Endothelial cell of umbilical vein (primary cell): Measurements from ENCODE around the gene MYH11. TPM values are rescaled to one million over a fixed set of nuclear protein-coding genes. Genes with fewer than 3 reads are reported as not detected.

ENCODE experiments used
- BruUV-seq: library from RNA; stranded (reverse); fragments of 400-500 nt; replicated peaks from 2 replicates; lab custom pipeline; 2021; lab: Mats Ljungman, UMichigan
- CTCF ChIA-PET: fragments of 300-600, 350-600 bp; sonication (Branson Sonifier 250); formaldehyde crosslinking; loops from one replicate; lab custom pipeline; 2021; ENCODE audit warnings: antibody characterized with exemption, inconsistent platforms; lab: Charles Lee
- POLR2A ChIA-PET: fragments of 300-600, 350-600 bp; sonication (Branson Sonifier 250); formaldehyde crosslinking; loops from one replicate; lab custom pipeline; 2021; ENCODE audit warnings: antibody characterized with exemption, inconsistent platforms; lab: Charles Lee
- DNase-seq: peaks from one replicate; pipeline ENCODE4 v3.0.0-alpha.2; 2011; ENCODE audit warnings: low read depth, low spot score
- FAIRE-seq: peaks from 2 replicates; lab custom pipeline; 2011; peaks lifted over from hg19 to GRCh38; lab: Jason Lieb, UNC
- H2AFZ ChIP-seq: 2 replicates; pipeline ENCODE4 v1.6.0; 2012; ENCODE audit warnings: low read depth, low read length, control low read depth, inconsistent platforms
- H3K27ac ChIP-seq: 2 replicates; pipeline ENCODE4 v1.5.1; 2011; ENCODE audit warnings: low read depth, mild to moderate bottlenecking, control low read depth, low read length, moderate library complexity; ENCODE audit not compliant: insufficient read depth
- H3K27me3 ChIP-seq, 2 experiments: 2 replicates each; pipeline versions ENCODE4 v1.6.0 to v1.6.1; 2011; ENCODE audit warnings: low read length in 2 of 2, mixed read lengths in 1 of 2; ENCODE audit not compliant: control insufficient read depth in 2 of 2, insufficient read depth in 2 of 2
- H3K36me3 ChIP-seq, 2 experiments: 2 replicates in 1 of 2; 3 replicates in 1 of 2; pipeline ENCODE4 v1.5.1; 2011; ENCODE audit warnings: low read length in 2 of 2, mild to moderate bottlenecking in 1 of 2, moderate library complexity in 1 of 2; ENCODE audit not compliant: control insufficient read depth in 2 of 2, insufficient read depth in 2 of 2; ENCODE audit errors: extremely low read depth in 1 of 2
- H3K4me1 ChIP-seq: 3 replicates; pipeline ENCODE4 v1.5.1; 2011; ENCODE audit warnings: mild to moderate bottlenecking, low read length; ENCODE audit not compliant: control insufficient read depth, insufficient read depth; ENCODE audit errors: extremely low read depth
- H3K4me2 ChIP-seq: 2 replicates; pipeline ENCODE4 v1.6.1; 2011; ENCODE audit warnings: low read length, control low read depth, mixed read lengths; ENCODE audit not compliant: insufficient read depth
- H3K4me3 ChIP-seq, 3 experiments: fragments of 200-600 bp in 1 of 3; sonication (generic), shearing (Covaris generic) in 1 of 3; replicated peaks in 1 of 3; 2 replicates each; pipeline ENCODE4 v1.5.1; 2011 to 2016; ENCODE audit warnings: control low read depth in 3 of 3, low read length in 3 of 3, mild to moderate bottlenecking in 2 of 3, inconsistent platforms in 1 of 3, low read depth in 1 of 3, moderate library complexity in 1 of 3; ENCODE audit not compliant: insufficient read depth in 1 of 3
- H3K79me2 ChIP-seq: 2 replicates; pipeline ENCODE4 v1.6.0; 2012; ENCODE audit warnings: low read length, inconsistent platforms; ENCODE audit not compliant: control insufficient read depth, insufficient read depth
- H3K9ac ChIP-seq: replicated peaks from 2 replicates; pipeline ENCODE3; 2011; ENCODE audit warnings: low read length, control low read depth; ENCODE audit not compliant: insufficient read depth; ENCODE audit errors: extremely low read depth
- H3K9me1 ChIP-seq: replicated peaks from 3 replicates; pipeline ENCODE4 v1.6.0; 2011; ENCODE audit warnings: mild to moderate bottlenecking, low read length; ENCODE audit not compliant: control insufficient read depth, insufficient read depth; ENCODE audit errors: extremely low read depth
- H3K9me3 ChIP-seq: replicated peaks from 2 replicates; pipeline ENCODE4 v1.5.1; 2012; ENCODE audit warnings: low read length, inconsistent platforms; ENCODE audit not compliant: control insufficient read depth, insufficient read depth
- H4K20me1 ChIP-seq: replicated peaks from 2 replicates; pipeline ENCODE3; 2011; ENCODE audit warnings: mild to moderate bottlenecking, low read length; ENCODE audit not compliant: control insufficient read depth, insufficient read depth; ENCODE audit errors: extremely low read depth
- CTCF ChIP-seq, 2 donors: IDR thresholded peaks; 1 replicate in 1 of 2; 2 replicates in 1 of 2; pipeline ENCODE4 v1.5.1; 2011; ENCODE audit warnings: low read length in 2 of 2, mild to moderate bottlenecking in 2 of 2, moderate library complexity in 2 of 2, control low read depth in 1 of 2, inconsistent platforms in 1 of 2, low read depth in 1 of 2; ENCODE audit not compliant: insufficient read depth in 1 of 2; ENCODE audit errors: extremely low read depth in 1 of 2
- EZH2 ChIP-seq: IDR thresholded peaks from 2 replicates; pipeline ENCODE4 v1.6.1; 2012; ENCODE audit warnings: borderline replicate concordance, low read depth, mild to moderate bottlenecking, moderate library complexity, low read length, inconsistent platforms; ENCODE audit not compliant: severe bottlenecking
- FOS ChIP-seq: IDR thresholded peaks from 2 replicates; pipeline ENCODE4 v1.6.1; 2011; ENCODE audit warnings: mild to moderate bottlenecking, low read length, moderate library complexity, borderline replicate concordance; ENCODE audit not compliant: insufficient read depth
- GATA2 ChIP-seq: IDR thresholded peaks from 2 replicates; pipeline ENCODE4 v1.7.0; 2011; ENCODE audit warnings: low read depth, mild to moderate bottlenecking, moderate library complexity, mixed read lengths, low read length; ENCODE audit not compliant: insufficient read length, insufficient read depth
- JUN ChIP-seq: IDR thresholded peaks from 2 replicates; pipeline ENCODE4 v1.6.1; 2011; ENCODE audit warnings: borderline replicate concordance, low read depth; ENCODE audit not compliant: insufficient read length, insufficient read depth
- MAX ChIP-seq: IDR thresholded peaks from 2 replicates; pipeline ENCODE4 v1.6.1; 2011; ENCODE audit not compliant: insufficient read depth, insufficient read length
- MYC ChIP-seq: IDR thresholded peaks from one replicate; pipeline ENCODE4 v1.6.1; 2011; ENCODE audit warnings: mild to moderate bottlenecking, low read depth, low read length
- POLR2A ChIP-seq: IDR thresholded peaks from 2 replicates; pipeline ENCODE4 v1.6.1; 2012; ENCODE audit warnings: low read depth, mild to moderate bottlenecking, control low read depth, low read length
- POLR2AphosphoS5 ChIP-seq: IDR thresholded peaks from 2 replicates; pipeline ENCODE4 v1.6.1; 2012; ENCODE audit warnings: low read depth, mild to moderate bottlenecking, control low read depth, low read length, moderate library complexity; ENCODE audit not compliant: insufficient read depth
- dilution Hi-C: fragments of 300-500 bp; cut with MboI; formaldehyde crosslinking; loops from one replicate; pipeline ENCODE4 v1.15.0; 2019; ENCODE audit warnings: low sequenced_read_pairs; ENCODE audit not compliant: extremely low pct_ligation_motif_present
- intact Hi-C: fragments of 100-400 bp; cut with micrococcal nuclease; formaldehyde crosslinking; loops from one replicate; pipeline ENCODE4 v1.10.0; 2022
- polyA plus RNA-seq, 4 experiments: library from polyadenylated mRNA; depleted of rRNA in 3 of 4; stranded (reverse) in 3 of 4; unstranded in 1 of 4; fragments of >200 nt; gene quantifications; 2 replicates each; pipeline versions ENCODE4 v1.2.1 to v1.2.3, GENCODE V29; 2011 to 2012; ENCODE audit warnings: missing spikeins in 1 of 4
- total RNA-seq: library from RNA; stranded (reverse); gene quantifications from 2 replicates; pipeline ENCODE4 v1.2.3, GENCODE V29; 2021

The MYH11 gene
- total and polyA plus RNA-seq, 2 donors (not counting 3 experiments of a cell fraction or from before 2014, with no cell fraction given) = not detected

GRCh38 chr16:15725641-15726240, 131.1 kb downstream of the MYH11 start:
- no peak for DNase-seq
- ChIA-PET POLR2A (no interaction called here), CTCF (no interaction called here)
- intact Hi-C loops (no loop called here), dilution Hi-C loops (no loop called here)
- no peak overlapping the region for H3K4me3 ChIP-seq
- no peaks in the 10 kb centered on the region for H3K9me3 ChIP-seq
- no TSS peak for BruUV-seq
- H3K27me3 ChIP-seq = no peaks in the 10 kb centered on the region
- no peak overlapping the region for H3K4me2 ChIP-seq
- H3K9ac ChIP-seq = no peak overlapping the region
- no peaks in the 10 kb centered on the region for H3K4me1 ChIP-seq
- H3K9me1 ChIP-seq = no peaks in the 10 kb centered on the region
- H2AFZ ChIP-seq = no peak overlapping the region
- FAIRE-seq = no peak
- H3K79me2 ChIP-seq = no peaks in the 10 kb centered on the region
- peaks cover 0 to 8% of the 10 kb centered on the region in 2 experiments for H3K36me3 ChIP-seq
- TF ChIP-seq MAX (no peak), POLR2A (no peak), POLR2AphosphoS5 (no peak), CTCF (IDR thresholded peaks at IDR 0.05; ENCODE audit: extremely low read depth in 1 of 2, insufficient read depth in 1 of 2, low read depth in 1 of 2, low read length in 2 of 2) (no peak), GATA2 (no peak), FOS (no peak), JUN (no peak), EZH2 (no peak), MYC (no peak)
- no peaks in the 10 kb centered on the region for H4K20me1 ChIP-seq
- no peak overlapping the region for H3K27ac ChIP-seq
